HG03520 (cell line): ENCODE data around the gene MAK.
"Not testable (repeated sequence)": the region's sequence is repeated elsewhere in the genome, so short reads cannot be mapped to it uniquely, and the experiment has no call there.

Experiments used
- ATAC-seq: cut with Tn5 transposase; IDR thresholded peaks from one replicate; pipeline ENCODE4 v1.9.1; 2021; ENCODE audit warnings: mild to moderate bottlenecking, moderate library complexity; ENCODE audit not compliant: unreplicated experiment

The MAK gene

DNA sequence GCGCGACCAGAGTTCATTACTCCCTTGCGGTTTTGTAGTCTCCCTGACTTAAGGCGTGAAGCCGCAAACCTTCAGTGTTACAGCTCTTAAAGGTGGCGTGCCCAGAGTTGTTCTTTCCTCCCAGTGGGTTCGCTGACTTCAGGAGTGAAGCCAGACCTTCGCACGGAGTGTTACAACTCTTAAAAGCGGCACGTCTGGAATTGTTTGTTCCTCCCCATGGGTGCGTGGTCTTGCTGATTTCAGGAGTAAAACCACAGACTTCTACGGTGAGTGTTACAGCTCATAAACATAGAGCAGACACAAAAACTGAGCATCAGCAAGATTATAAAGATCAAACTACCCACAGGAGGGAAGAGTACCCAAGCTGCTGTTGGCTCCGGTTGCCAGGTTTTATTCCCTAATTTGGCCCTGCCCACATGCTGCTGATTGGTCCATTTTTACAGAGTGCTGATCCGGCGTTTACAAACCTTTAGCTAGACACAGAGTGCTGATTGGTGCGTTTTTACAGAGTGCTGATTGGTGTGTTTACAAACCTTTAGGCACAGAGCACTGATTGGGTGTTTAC, 105.1 kb downstream of the MAK start:
- no peak for ATAC-seq

GRCh38 chr6:10730254-10730653, 108.1 kb downstream of the MAK start:
- ATAC-seq: no peak

DNA sequence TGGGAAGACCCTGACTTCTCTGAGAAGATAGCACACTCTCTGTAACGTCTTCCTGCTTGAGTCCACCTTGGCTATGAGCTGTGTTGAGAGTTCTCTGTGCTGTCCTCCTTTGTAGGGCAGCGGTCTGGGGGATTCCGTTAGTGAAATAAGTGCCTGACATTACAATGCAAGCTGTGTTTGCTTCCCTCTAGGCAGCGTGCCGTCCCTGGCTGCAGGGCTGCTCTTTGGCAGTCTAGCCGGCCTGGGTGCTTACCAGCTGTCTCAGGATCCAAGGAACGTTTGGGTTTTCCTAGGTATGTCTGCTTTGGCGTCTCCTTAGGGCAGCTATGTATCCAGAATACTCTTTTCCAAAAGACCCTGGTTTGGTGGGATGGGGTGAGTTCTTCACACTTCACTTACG, 112.6 kb downstream of the MAK start:
- no peak for ATAC-seq

- no peak for ATAC-seq
These were observed 113.3 kb downstream of the MAK start for GRCh38 chr6:10725044-10725443.

DNA sequence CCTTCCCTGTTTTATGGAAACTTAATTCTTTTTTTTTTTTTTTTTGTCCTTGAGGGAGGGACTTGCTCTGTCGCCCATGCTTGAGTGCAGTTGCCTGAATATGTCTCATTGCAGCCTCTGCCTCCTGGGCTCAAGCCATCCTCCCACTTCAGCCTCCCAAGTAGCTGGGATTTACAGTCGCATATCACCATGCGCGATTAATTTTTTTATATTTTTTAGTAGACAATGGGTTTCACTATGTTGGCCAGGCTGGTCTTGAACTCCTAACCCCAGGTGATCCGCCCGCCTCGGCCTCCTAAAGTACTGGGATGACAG, 114.8 kb downstream of the MAK start:
- no peak for ATAC-seq

GRCh38 chr6:10722820-10723566, 115.3 kb downstream of the MAK start, which contains the start of gene TMEM14C:
TMEM14C (plus strand) TSS chr6:10723070; CDS start chr6:10724614, 1,544 bp downstream.
- peak; percentile 93 for ATAC-seq

GRCh38 chr6:10722570-10722819, 115.8 kb downstream of the MAK start:
- no peak for ATAC-seq

- no peak for ATAC-seq
These were observed 116.3 kb downstream of the MAK start for GRCh38 chr6:10721850-10722569.

GRCh38 chr6:10720960-10721849, 117.1 kb downstream of the MAK start:
- ATAC-seq: not testable (repeated sequence)

DNA sequence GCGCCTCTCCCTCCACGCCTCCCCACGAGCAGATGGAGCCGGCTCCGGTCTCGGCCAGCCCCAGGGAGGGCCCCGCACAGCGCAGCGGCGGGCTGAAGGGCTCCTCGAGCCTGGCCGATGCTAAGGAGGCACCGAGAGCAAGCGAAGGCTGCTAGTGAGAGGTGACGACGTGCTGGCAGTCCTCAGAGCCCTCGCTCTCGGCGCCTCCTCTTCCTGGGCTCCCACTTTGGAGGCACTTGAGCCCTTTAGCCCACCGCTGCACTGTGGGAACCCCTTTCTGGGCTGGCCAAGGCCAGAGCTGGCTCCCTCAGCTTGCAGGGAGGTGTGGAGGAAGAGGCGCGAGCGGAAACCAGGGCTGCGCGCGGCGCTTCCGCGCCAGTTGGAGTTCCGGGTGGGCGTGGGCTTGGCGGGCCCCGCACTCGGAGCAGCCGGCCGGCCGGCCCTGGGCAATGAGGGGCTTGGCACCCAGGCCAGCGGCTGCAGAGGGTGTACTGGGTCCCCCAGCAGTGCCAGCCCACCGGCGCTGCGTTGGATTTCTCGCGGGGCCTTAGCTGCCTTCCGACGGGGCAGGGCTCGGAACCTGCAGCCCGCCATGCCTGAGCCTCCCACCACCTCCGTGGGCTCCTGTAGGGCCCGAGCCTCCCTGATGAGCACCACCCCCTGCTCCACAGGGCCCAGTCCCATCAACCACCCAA, 117.9 kb downstream of the MAK start:
- ATAC-seq: peak; percentile 26

DNA sequence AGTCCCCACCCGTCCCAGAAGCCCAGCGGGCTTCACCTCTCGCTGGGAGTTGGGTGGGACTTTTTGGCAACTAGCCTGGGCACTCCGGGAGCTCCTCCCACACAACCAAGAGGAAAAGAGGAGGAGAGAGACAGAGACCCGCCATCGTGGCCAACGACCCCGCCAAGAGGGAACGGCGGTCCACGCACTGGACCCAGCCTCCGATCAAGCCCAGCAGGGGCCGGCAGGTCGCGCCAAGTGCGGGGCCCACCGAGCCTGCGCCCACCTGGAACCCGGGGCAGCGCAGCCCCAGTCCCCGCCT, 118.4 kb downstream of the MAK start:
- no peak for ATAC-seq

DNA sequence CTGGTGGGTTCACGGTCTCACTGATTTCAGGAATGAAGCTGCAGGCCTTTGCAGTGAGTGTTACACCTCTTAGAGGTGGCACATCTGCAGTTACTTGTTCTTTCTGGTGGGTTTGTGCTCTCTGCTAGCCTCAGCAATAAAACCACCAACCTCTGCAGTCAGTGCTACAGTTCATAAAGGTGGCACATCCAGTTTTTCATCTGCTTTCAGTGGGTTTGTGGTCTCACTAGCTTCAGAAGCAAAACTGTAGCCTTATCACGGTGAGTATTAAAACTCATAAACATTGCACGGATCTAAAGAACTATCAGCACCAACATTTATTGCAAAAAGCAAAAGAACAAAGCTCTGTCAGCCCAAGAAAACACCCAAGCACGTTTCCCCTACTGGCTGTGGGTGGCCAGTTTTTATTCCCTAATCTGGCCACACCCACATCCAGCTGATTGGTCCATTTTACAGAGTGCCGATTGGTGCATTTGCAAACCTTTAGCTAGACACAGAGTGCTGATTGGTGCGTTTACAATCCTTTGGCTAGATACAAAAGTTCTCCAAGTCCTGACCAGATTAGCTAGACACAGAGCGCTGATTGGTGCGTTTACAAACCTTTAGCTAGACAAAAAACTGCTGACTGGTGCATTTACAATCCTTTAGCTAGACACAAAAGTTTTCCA, 118.9 kb downstream of the MAK start:
- no peak for ATAC-seq

- ATAC-seq: no peak
These were observed 124.4 kb downstream of the MAK start for GRCh38 chr6:10713962-10714361.
